ENCODE results near the gene DNM3. TPM values are rescaled to one million over a fixed set of nuclear protein-coding genes. Genes with fewer than 3 reads are reported as not detected.
A peak's percentile ranks its signal among the peaks of the same experiment; 100 is the strongest.

DNM3 gene
- total RNA-seq, 1 experiment from 2014 or later: 0.45 TPM

- no peak overlapping the region for H3K27ac ChIP-seq (ENCODE audit: low read length)
- no peaks in the 10 kb centered on the region for H3K9me2 ChIP-seq (replicated peaks; ENCODE audit: insufficient read depth, low read length)
- peak overlapping the region; percentile 92; the same call in 1 of the 2 replicates for H3K4me3 ChIP-seq (ENCODE audit: low read length)
- DNase-seq: no peak
- H3K4me1 ChIP-seq (ENCODE audit: low read length): peaks cover 16% of the 10 kb centered on the region
- peak overlapping the region; percentile 88 for H3K4me2 ChIP-seq (ENCODE audit: low read depth, low read length, poor library complexity, severe bottlenecking)
- no peak overlapping the region for H3K9ac ChIP-seq (ENCODE audit: low read length)
- 0 out of 2 replicates have a peak, but pooled peaks cover 2% of the 10 kb centered on the region for H4K20me1 ChIP-seq (ENCODE audit: insufficient read depth, low read depth, low read length)
- no peaks in the 10 kb centered on the region for H3K36me3 ChIP-seq (ENCODE audit: insufficient read depth, low read length)
- peaks cover 20% of the 10 kb centered on the region for H3K79me2 ChIP-seq (ENCODE audit: low read length)
- H3K9me3 ChIP-seq (ENCODE audit: low read length): no peaks in the 10 kb centered on the region; the same call in 1 of the 2 replicates
- H2AFZ ChIP-seq (ENCODE audit: low read length): no peak overlapping the region
- no peaks in the 10 kb centered on the region for H3K27me3 ChIP-seq (ENCODE audit: low read length)
These were observed 601.1 kb downstream of the DNM3 start for GRCh38 chr1:172442404-172442803.

DNA sequence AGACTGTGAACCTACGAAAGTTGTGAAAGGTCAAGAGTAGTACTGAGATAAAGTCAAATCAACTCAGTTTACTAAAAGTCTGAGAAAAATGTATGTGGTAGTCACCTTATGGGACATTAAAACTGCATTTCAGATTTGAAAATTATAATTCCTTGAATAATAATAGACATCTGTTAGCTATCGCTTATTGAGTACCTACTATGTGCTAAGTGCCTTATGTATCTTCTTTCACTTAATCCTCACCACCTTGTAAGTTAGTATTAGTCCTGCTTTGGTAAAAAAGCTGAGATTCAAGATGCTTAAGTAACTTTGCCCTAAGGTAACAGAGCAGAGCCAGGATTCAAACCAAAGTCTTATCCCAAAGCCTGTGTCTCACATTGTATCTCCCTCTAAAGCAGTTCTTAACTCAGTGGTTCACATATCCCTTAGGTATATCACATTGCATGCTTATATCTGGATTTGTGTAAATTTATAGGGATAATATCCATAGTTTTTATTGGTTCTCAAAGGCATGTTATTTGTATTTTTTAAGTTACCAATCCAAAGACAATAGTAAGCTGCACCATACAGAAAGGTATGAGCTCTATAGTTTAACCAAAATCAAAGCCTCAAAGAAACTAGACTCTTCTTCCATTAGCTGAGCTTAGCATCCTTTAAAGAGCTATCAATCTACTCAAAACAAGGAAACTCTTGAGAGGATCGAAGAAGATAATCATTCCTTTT is 601.7 kb downstream of the DNM3 start:
- Histone ChIP-seq H2AFZ (ENCODE audit: low read length) (peak overlapping the region; percentile 95), H3K27ac (ENCODE audit: low read length) (no peak overlapping the region), H3K9me2 (replicated peaks; ENCODE audit: insufficient read depth, low read length) (no peaks in the 10 kb centered on the region), H3K4me1 (ENCODE audit: low read length) (peaks cover 16% of the 10 kb centered on the region), H3K4me2 (ENCODE audit: low read depth, low read length, poor library complexity, severe bottlenecking) (peak overlapping the region; percentile 88), H3K36me3 (ENCODE audit: insufficient read depth, low read length) (no peaks in the 10 kb centered on the region), H3K9ac (ENCODE audit: low read length) (peak overlapping the region; percentile 87), H3K27me3 (ENCODE audit: low read length) (no peaks in the 10 kb centered on the region), H4K20me1 (ENCODE audit: insufficient read depth, low read depth, low read length) (0 out of 2 replicates have a peak, but pooled peaks cover 2% of the 10 kb centered on the region), H3K9me3 (ENCODE audit: low read length) (no peaks in the 10 kb centered on the region; the same call in 1 of the 2 replicates), H3K4me3 (ENCODE audit: low read length) (peak overlapping the region; percentile 92), H3K79me2 (ENCODE audit: low read length) (peaks cover 20% of the 10 kb centered on the region)
- DNase-seq: no peak

GRCh38 chr1:172443666-172444453 is 602.6 kb downstream of the DNM3 start, which contains the start of gene PIGC:
Gene PIGC (minus strand): TSS chr1:172444069. CDS start chr1:172442622, 1,447 bp downstream.
- Histone ChIP-seq H2AFZ (ENCODE audit: low read length) (peak within 1 kb of the TSS; percentile 95), H3K4me1 (ENCODE audit: low read length) (peaks cover 16% of the 10 kb centered on the region), H3K79me2 (ENCODE audit: low read length) (peaks cover 20% of the 10 kb centered on the region), H3K27ac (ENCODE audit: low read length) (no peak within 1 kb of the TSS), H3K9me3 (ENCODE audit: low read length) (no peaks in the 10 kb centered on the region), H3K36me3 (ENCODE audit: insufficient read depth, low read length) (no peaks in the 10 kb centered on the region), H3K4me2 (ENCODE audit: low read depth, low read length, poor library complexity, severe bottlenecking) (peak within 1 kb of the TSS; percentile 88), H3K9ac (ENCODE audit: low read length) (peak within 1 kb of the TSS; percentile 87), H3K27me3 (ENCODE audit: low read length) (no peaks in the 10 kb centered on the region), H3K9me2 (replicated peaks; ENCODE audit: insufficient read depth, low read length) (no peaks in the 10 kb centered on the region), H3K4me3 (ENCODE audit: low read length) (peak within 1 kb of the TSS; percentile 92), H4K20me1 (ENCODE audit: insufficient read depth, low read depth, low read length) (0 out of 2 replicates have a peak, but pooled peaks cover 2% of the 10 kb centered on the region)
- peak; percentile 96 for DNase-seq

DNA sequence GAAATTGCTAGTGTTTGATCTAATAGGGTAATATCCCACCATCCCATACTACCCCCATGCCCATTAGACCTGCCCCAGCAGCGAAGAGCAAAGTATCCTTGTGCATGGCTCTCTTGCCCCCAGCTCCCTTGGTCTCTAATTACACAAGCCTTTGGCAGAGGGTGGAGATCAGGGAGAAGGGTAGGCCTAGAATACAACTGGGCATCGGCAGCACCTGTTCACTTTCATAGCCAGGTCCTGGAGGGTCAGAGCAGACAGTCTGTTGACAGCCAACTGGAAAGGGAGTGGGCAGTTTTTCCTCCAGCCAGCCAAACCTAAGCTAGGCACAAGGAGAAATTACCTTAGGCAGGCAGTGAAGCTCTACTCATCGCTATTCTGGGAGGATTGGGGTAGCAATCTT is 605.2 kb downstream of the DNM3 start:
- H2AFZ ChIP-seq (ENCODE audit: low read length): no peak overlapping the region
- H3K27me3 ChIP-seq (ENCODE audit: low read length): no peaks in the 10 kb centered on the region
- no peak overlapping the region for H3K4me3 ChIP-seq (ENCODE audit: low read length)
- no peak overlapping the region for H3K9ac ChIP-seq (ENCODE audit: low read length)
- DNase-seq: no peak
- 0 out of 2 replicates have a peak, but pooled peaks cover 2% of the 10 kb centered on the region for H4K20me1 ChIP-seq (ENCODE audit: insufficient read depth, low read depth, low read length)
- no peaks in the 10 kb centered on the region for H3K36me3 ChIP-seq (ENCODE audit: insufficient read depth, low read length)
- peaks cover 20% of the 10 kb centered on the region for H3K79me2 ChIP-seq (ENCODE audit: low read length)
- no peak overlapping the region for H3K4me2 ChIP-seq (ENCODE audit: low read depth, low read length, poor library complexity, severe bottlenecking)
- H3K9me3 ChIP-seq (ENCODE audit: low read length): no peaks in the 10 kb centered on the region
- H3K4me1 ChIP-seq (ENCODE audit: low read length): peaks cover 22% of the 10 kb centered on the region
- H3K27ac ChIP-seq (ENCODE audit: low read length): no peak overlapping the region
- no peaks in the 10 kb centered on the region for H3K9me2 ChIP-seq (replicated peaks; ENCODE audit: insufficient read depth, low read length)

GRCh38 chr1:172447641-172448040 is 606.3 kb downstream of the DNM3 start:
- Histone ChIP-seq H3K9me2 (replicated peaks; ENCODE audit: insufficient read depth, low read length) (no peaks in the 10 kb centered on the region), H4K20me1 (ENCODE audit: insufficient read depth, low read depth, low read length) (no peaks in the 10 kb centered on the region), H3K4me2 (ENCODE audit: low read depth, low read length, poor library complexity, severe bottlenecking) (no peak overlapping the region), H3K4me3 (ENCODE audit: low read length) (no peak overlapping the region), H3K9ac (ENCODE audit: low read length) (no peak overlapping the region), H2AFZ (ENCODE audit: low read length) (no peak overlapping the region), H3K27ac (ENCODE audit: low read length) (no peak overlapping the region), H3K79me2 (ENCODE audit: low read length) (peaks cover 11% of the 10 kb centered on the region), H3K36me3 (ENCODE audit: insufficient read depth, low read length) (no peaks in the 10 kb centered on the region), H3K9me3 (ENCODE audit: low read length) (no peaks in the 10 kb centered on the region), H3K4me1 (ENCODE audit: low read length) (peaks cover 19% of the 10 kb centered on the region), H3K27me3 (ENCODE audit: low read length) (no peaks in the 10 kb centered on the region)
- no peak for DNase-seq

DNA sequence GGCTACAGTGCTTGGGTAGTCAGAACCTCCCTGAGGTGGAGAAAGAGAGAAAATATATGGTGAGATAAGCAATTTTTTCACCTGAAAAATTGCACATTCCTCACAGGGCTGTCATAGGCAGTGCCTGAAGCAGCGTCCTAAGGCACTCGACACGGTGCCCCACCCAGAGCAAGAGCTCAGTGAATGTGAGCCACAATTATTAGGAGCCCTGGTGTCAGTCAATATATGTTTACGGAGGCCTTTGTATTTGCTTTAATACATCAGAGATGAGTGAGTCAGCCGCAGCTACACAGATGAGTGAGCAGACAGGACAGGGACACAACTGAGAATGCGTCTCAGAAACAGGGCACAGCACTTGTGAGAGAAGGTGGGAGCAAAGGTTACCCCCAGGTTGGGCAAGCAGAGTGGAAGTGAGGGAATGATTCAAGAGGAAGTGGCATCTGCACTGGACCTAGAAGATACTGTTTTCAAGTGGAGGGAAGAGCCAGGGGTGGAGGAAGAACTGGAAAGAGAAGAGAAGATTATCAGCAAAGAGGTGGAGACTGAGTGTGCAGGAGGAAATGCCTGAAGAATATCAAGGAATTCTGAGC is 607.8 kb downstream of the DNM3 start:
- no peak overlapping the region for H3K9ac ChIP-seq (ENCODE audit: low read length)
- H4K20me1 ChIP-seq (ENCODE audit: insufficient read depth, low read depth, low read length): no peaks in the 10 kb centered on the region
- H3K4me2 ChIP-seq (ENCODE audit: low read depth, low read length, poor library complexity, severe bottlenecking): no peak overlapping the region
- no peaks in the 10 kb centered on the region for H3K9me2 ChIP-seq (replicated peaks; ENCODE audit: insufficient read depth, low read length)
- no peaks in the 10 kb centered on the region for H3K36me3 ChIP-seq (ENCODE audit: insufficient read depth, low read length)
- H2AFZ ChIP-seq (ENCODE audit: low read length): no peak overlapping the region
- no peaks in the 10 kb centered on the region for H3K9me3 ChIP-seq (ENCODE audit: low read length)
- H3K79me2 ChIP-seq (ENCODE audit: low read length): no peaks in the 10 kb centered on the region
- H3K4me3 ChIP-seq (ENCODE audit: low read length): no peak overlapping the region
- H3K27me3 ChIP-seq (ENCODE audit: low read length): no peaks in the 10 kb centered on the region
- H3K27ac ChIP-seq (ENCODE audit: low read length): no peak overlapping the region
- peaks cover 12% of the 10 kb centered on the region for H3K4me1 ChIP-seq (ENCODE audit: low read length)
- DNase-seq: no peak

GRCh38 chr1:172449585-172450523 is 608.6 kb downstream of the DNM3 start:
- no peaks in the 10 kb centered on the region for H3K9me2 ChIP-seq (replicated peaks; ENCODE audit: insufficient read depth, low read length)
- H3K4me3 ChIP-seq (ENCODE audit: low read length): no peak overlapping the region
- DNase-seq: peak; percentile 84
- H3K27ac ChIP-seq (ENCODE audit: low read length): no peak overlapping the region
- H3K36me3 ChIP-seq (ENCODE audit: insufficient read depth, low read length): no peaks in the 10 kb centered on the region
- no peaks in the 10 kb centered on the region for H3K79me2 ChIP-seq (ENCODE audit: low read length)
- H3K27me3 ChIP-seq (ENCODE audit: low read length): no peaks in the 10 kb centered on the region
- peak overlapping the region; percentile 49; the same call in 1 of the 2 replicates for H3K9ac ChIP-seq (ENCODE audit: low read length)
- peaks cover 7% of the 10 kb centered on the region for H3K4me1 ChIP-seq (ENCODE audit: low read length)
- no peaks in the 10 kb centered on the region for H4K20me1 ChIP-seq (ENCODE audit: insufficient read depth, low read depth, low read length)
- H3K9me3 ChIP-seq (ENCODE audit: low read length): no peaks in the 10 kb centered on the region
- H2AFZ ChIP-seq (ENCODE audit: low read length): peak overlapping the region; percentile 89
- H3K4me2 ChIP-seq (ENCODE audit: low read depth, low read length, poor library complexity, severe bottlenecking): peak overlapping the region; percentile 54
